ENCODE measurements around the gene ATPAF2. TPM values are rescaled to one million over a fixed set of nuclear protein-coding genes. Genes with fewer than 3 reads are reported as not detected.

ATPAF2 gene
- polyA plus RNA-seq, 2 of the 4 experiments (the other 2 are of a cell fraction) = 20.0 to 21.4 TPM

- H3K4me1 ChIP-seq = peaks cover 31% of the 10 kb centered on the region
- H3K4me3 ChIP-seq = peak overlapping the region; percentile 68
- H3K27ac ChIP-seq = peak overlapping the region; percentile 80 to 92
- H3K4me2 ChIP-seq = peak overlapping the region; percentile 89
- ChIA-PET POLR2A (interaction anchor here (1.1 kb wide), 1 partner anchor 204 kb away, joined by 4 read pairs; no protein-coding TSS in a partner anchor), CTCF (interaction anchor here (1.2 kb wide), 1 partner anchor 9 kb away, joined by 3 read pairs; no protein-coding TSS in a partner anchor)
- FAIRE-seq = no peak
- no peaks in the 10 kb centered on the region for H3K9me3 ChIP-seq
- TF ChIP-seq POLR2A (IDR thresholded peaks at IDR 0.05; ENCODE audit: low read length) (peak; percentile 14), NFE2L2 (conservative IDR thresholded peaks at IDR 0.05; ENCODE audit: low read length) (no peak), PHF8 (IDR thresholded peaks at IDR 0.05; ENCODE audit: borderline replicate concordance, low read depth) (peak; percentile 67; the same call in 1 of the 2 replicates)
- peak; percentile 36 to 46 for DNase-seq (ENCODE audit: low read depth in 1 of 2, low spot score in 1 of 2)
- ATAC-seq = peak; percentile 67 to 68
- 3% methylated on average over 35 of the region's 81 CpGs for WGBS (ENCODE audit: missing lambda C conversion rate)
These were observed 730 bp upstream of the ATPAF2 start for GRCh38 chr17:18039535-18040260.

- peaks cover 31% of the 10 kb centered on the region for H3K4me1 ChIP-seq
- 4% methylated on average over 13 of the region's 13 CpGs for WGBS (ENCODE audit: missing lambda C conversion rate)
- peak overlapping the region; percentile 81 to 86 for H3K27ac ChIP-seq
- TF ChIP-seq GATA3 (IDR thresholded peaks at IDR 0.05; ENCODE audit: borderline replicate concordance) (no peak), CTCF (IDR thresholded peaks at IDR 0.05) (no peak), BHLHE40 (IDR thresholded peaks at IDR 0.05; ENCODE audit: low read depth, low read length) (no peak), TFCP2L1 (CRISPR knock-in tag; IDR thresholded peaks at IDR 0.05) (0 out of 2 replicates have a peak, but pooled peaks have one; percentile 31), CHD2 (IDR thresholded peaks at IDR 0.05; ENCODE audit: low read length, partially characterized antibody) (no peak), JUNB (IDR thresholded peaks at IDR 0.05) (no peak), NPAS2 (CRISPR knock-in tag; IDR thresholded peaks at IDR 0.05; ENCODE audit: borderline replicate concordance) (no peak), ELK1 (IDR thresholded peaks at IDR 0.05; ENCODE audit: low read depth, low read length) (no peak)
- H3K9me3 ChIP-seq = no peaks in the 10 kb centered on the region
- DNase-seq (ENCODE audit: low read depth in 1 of 2, low spot score in 1 of 2) = no peak
- no peak for FAIRE-seq
- ChIA-PET POLR2A (no interaction called here), CTCF (interaction anchor here (0.7 to 8.3 kb wide), 10 partner anchors 10 to 357 kb away, joined by 3 to 214 read pairs (median 4); partner anchors contain the start of gene RAI1)
- peak in 1 of 2 experiments; percentile 19; a peak in 3 of 6 replicates for ATAC-seq
- peak overlapping the region; percentile 99 for H3K4me2 ChIP-seq
- peak overlapping the region; percentile 68 for H3K4me3 ChIP-seq
These were observed 668 bp downstream of the ATPAF2 start for GRCh38 chr17:18038149-18038850.

- DNase-seq (ENCODE audit: low read depth in 1 of 2, low spot score in 1 of 2) = no peak
- no peak overlapping the region for H3K4me3 ChIP-seq
- ATAC-seq = no peak
- POLR2A ChIA-PET = no interaction called here
- FAIRE-seq = no peak
- 87% methylated on average over 6 of the region's 6 CpGs for WGBS (ENCODE audit: missing lambda C conversion rate)
- CTCF ChIA-PET = interaction anchor here (0.7 to 8.3 kb wide), 7 partner anchors 43 to 356 kb away, joined by 3 to 214 read pairs (median 4); partner anchors contain the start of gene RAI1
- H3K27ac ChIP-seq = no peak overlapping the region
- H3K4me1 ChIP-seq = peaks cover 31% of the 10 kb centered on the region
- H3K9me3 ChIP-seq = no peaks in the 10 kb centered on the region
- TF ChIP-seq RFX5 (IDR thresholded peaks at IDR 0.05) = no peak
- TF ChIP-seq RARB (CRISPR knock-in tag; IDR thresholded peaks at IDR 0.05) = no peak
- no peak for TF ChIP-seq CEBPB (IDR thresholded peaks at IDR 0.05)
- TF ChIP-seq HOXB13 (CRISPR knock-in tag; IDR thresholded peaks at IDR 0.05; ENCODE audit: low read depth) = no peak
- no peak for TF ChIP-seq HES2 (IDR thresholded peaks at IDR 0.05)
- no peak for TF ChIP-seq GATA3 (IDR thresholded peaks at IDR 0.05; ENCODE audit: borderline replicate concordance)
- TF ChIP-seq RCOR1 (IDR thresholded peaks at IDR 0.05; ENCODE audit: low read depth, low read length) = no peak
- TF ChIP-seq HDAC2 (IDR thresholded peaks at IDR 0.05) = no peak
- no peak for TF ChIP-seq CHD4 (IDR thresholded peaks at IDR 0.05; ENCODE audit: borderline replicate concordance)
- no peak for TF ChIP-seq FOSL2 (IDR thresholded peaks at IDR 0.05)
- TF ChIP-seq FOSL2 (CRISPR knock-in tag; IDR thresholded peaks at IDR 0.05) = no peak
- TF ChIP-seq CBX8 (IDR thresholded peaks at IDR 0.05) = no peak
- TF ChIP-seq NPAS2 (CRISPR knock-in tag; IDR thresholded peaks at IDR 0.05; ENCODE audit: borderline replicate concordance) = no peak
- no peak for TF ChIP-seq KDM5A (IDR thresholded peaks at IDR 0.05)
- no peak for TF ChIP-seq ZNF302 (CRISPR knock-in tag; IDR thresholded peaks at IDR 0.05)
- TF ChIP-seq REST (IDR thresholded peaks at IDR 0.05) = no peak
- H3K4me2 ChIP-seq = peak overlapping the region; percentile 99
These were observed 1.5 kb downstream of the ATPAF2 start for GRCh38 chr17:18037486-18037885.
